Osteoblast (primary cell): ENCODE measurements around the gene BCAP31. TPM values are rescaled to one million over a fixed set of nuclear protein-coding genes. Genes with fewer than 3 reads are reported as not detected.

Experiments used
- DNase-seq: peaks from one replicate; pipeline ENCODE4 v3.0.0; 2011; ENCODE audit warnings: low spot score, mixed read lengths; ENCODE audit not compliant: insufficient read length; ENCODE audit errors: missing footprints
- H2AFZ ChIP-seq: 2 replicates; pipeline ENCODE4 v1.6.0; 2011; ENCODE audit warnings: mild to moderate bottlenecking, low read length
- H3K27ac ChIP-seq: 2 replicates; pipeline ENCODE4 v1.5.1; 2011; ENCODE audit warnings: mild to moderate bottlenecking, low read depth, low read length, moderate library complexity
- H3K27me3 ChIP-seq: 2 replicates; pipeline ENCODE4 v1.6.0; 2012; ENCODE audit warnings: mild to moderate bottlenecking, control low read depth, inconsistent platforms, low read length, moderate library complexity; ENCODE audit not compliant: insufficient read depth
- H3K36me3 ChIP-seq: 2 replicates; pipeline ENCODE4 v1.5.1; 2011; ENCODE audit warnings: mild to moderate bottlenecking, low read length, control low read depth, moderate library complexity; ENCODE audit not compliant: insufficient read depth
- H3K4me1 ChIP-seq: 2 replicates; pipeline ENCODE4 v1.5.1; 2011; ENCODE audit warnings: mild to moderate bottlenecking, low read length, control low read depth, moderate library complexity; ENCODE audit not compliant: insufficient read depth
- H3K4me2 ChIP-seq: 2 replicates; pipeline ENCODE4 v1.6.0; 2011; ENCODE audit warnings: mild to moderate bottlenecking, low read length; ENCODE audit not compliant: insufficient read depth
- H3K4me3 ChIP-seq: fragments of 200-600 bp; sonication (generic); 3 replicates; pipeline ENCODE4 v1.5.1; 2012; ENCODE audit warnings: mild to moderate bottlenecking, low read length, inconsistent platforms; ENCODE audit not compliant: insufficient read depth
- H3K79me2 ChIP-seq: 2 replicates; pipeline ENCODE4 v1.6.0; 2012; ENCODE audit warnings: mild to moderate bottlenecking, low read length, control low read depth, inconsistent platforms; ENCODE audit not compliant: insufficient read depth
- H3K9me3 ChIP-seq: 2 replicates; pipeline ENCODE4 v1.5.1; 2011; ENCODE audit warnings: low read depth, low read length, control low read depth
- H4K20me1 ChIP-seq: 2 replicates; pipeline ENCODE4 v1.6.0; 2012; ENCODE audit warnings: mild to moderate bottlenecking, low read length, control low read depth; ENCODE audit not compliant: insufficient read depth
- CTCF ChIP-seq: IDR thresholded peaks from 2 replicates; pipeline ENCODE4 v1.5.1; 2011; ENCODE audit warnings: mild to moderate bottlenecking, low read depth, low read length, moderate library complexity; ENCODE audit errors: extremely low read depth
- total RNA-seq: library from RNA; depleted of rRNA; stranded (reverse); fragments of >200 nt; gene quantifications from 2 replicates; pipeline ENCODE4 v1.2.3, GENCODE V29; 2012

BCAP31 gene
- total RNA-seq, 1 donor, result 118 TPM

DNA sequence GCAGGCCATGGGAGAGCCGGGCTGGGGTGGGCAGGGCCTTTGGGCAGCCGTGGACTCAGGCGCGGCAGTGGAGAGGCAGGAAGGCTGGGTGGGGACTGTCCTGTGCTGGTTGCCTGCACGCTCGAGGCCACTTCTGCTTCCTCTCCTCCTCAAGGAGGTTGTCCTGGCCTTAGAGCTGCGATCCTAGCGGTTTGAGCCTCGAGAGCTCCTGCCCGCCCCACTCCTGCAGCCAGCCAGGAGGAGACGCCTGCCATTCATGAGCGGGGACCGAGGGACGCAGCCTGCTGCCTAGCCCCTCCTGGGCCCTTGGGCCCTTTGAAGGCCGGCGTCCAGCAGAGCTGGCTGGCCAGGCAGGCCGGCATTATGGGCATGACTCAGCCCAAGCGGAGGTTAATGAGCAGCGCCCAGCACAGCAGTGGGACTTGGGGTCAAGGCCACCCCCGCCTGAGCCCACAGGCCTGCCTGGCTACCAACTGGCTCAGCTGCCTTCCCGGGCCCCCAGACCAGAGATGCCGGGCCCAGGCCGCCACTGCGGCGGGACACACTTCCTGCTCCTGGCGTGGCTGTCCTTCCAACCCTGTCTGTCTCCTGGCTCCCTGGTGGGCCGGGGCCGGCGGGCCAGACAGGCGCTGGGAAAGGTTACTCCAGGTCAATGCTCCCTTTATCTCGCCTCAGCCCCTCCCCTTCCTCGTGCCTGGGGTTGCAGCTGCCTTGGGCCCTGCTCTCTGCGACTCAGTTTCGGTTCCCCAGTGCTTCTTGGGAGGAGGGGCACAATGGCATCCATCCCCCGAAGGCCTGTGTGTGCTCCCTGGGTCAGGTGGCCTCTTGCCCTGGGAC lies 2.3 kb upstream of the BCAP31 start:
- H3K79me2 ChIP-seq, result peaks cover 29% of the 10 kb centered on the region
- H3K27me3 ChIP-seq, result no peaks in the 10 kb centered on the region
- no peaks in the 10 kb centered on the region for H3K36me3 ChIP-seq
- no peak for TF ChIP-seq CTCF
- no peak overlapping the region for H2AFZ ChIP-seq
- H3K27ac ChIP-seq, result peak overlapping the region; percentile 41
- H4K20me1 ChIP-seq, result peaks cover 6% of the 10 kb centered on the region
- peak overlapping the region; percentile 64 for H3K4me2 ChIP-seq
- peaks cover 27% of the 10 kb centered on the region for H3K4me1 ChIP-seq
- peak; percentile 95 for DNase-seq
- H3K9me3 ChIP-seq, result no peaks in the 10 kb centered on the region
- peak overlapping the region; percentile 51 for H3K4me3 ChIP-seq

GRCh38 chrX:153725832-153726285 lies 1.7 kb upstream of the BCAP31 start:
- DNase-seq, result no peak
- H3K27ac ChIP-seq, result no peak overlapping the region
- H3K27me3 ChIP-seq, result no peaks in the 10 kb centered on the region
- H3K4me3 ChIP-seq, result peak overlapping the region; percentile 51
- H3K79me2 ChIP-seq, result peaks cover 31% of the 10 kb centered on the region
- no peak for TF ChIP-seq CTCF
- no peaks in the 10 kb centered on the region for H3K9me3 ChIP-seq
- peak overlapping the region; percentile 19 for H3K4me2 ChIP-seq
- peaks cover 6% of the 10 kb centered on the region for H4K20me1 ChIP-seq
- H3K36me3 ChIP-seq, result peaks cover under 1% of the 10 kb centered on the region
- peaks cover 27% of the 10 kb centered on the region for H3K4me1 ChIP-seq
- H2AFZ ChIP-seq, result no peak overlapping the region

DNA sequence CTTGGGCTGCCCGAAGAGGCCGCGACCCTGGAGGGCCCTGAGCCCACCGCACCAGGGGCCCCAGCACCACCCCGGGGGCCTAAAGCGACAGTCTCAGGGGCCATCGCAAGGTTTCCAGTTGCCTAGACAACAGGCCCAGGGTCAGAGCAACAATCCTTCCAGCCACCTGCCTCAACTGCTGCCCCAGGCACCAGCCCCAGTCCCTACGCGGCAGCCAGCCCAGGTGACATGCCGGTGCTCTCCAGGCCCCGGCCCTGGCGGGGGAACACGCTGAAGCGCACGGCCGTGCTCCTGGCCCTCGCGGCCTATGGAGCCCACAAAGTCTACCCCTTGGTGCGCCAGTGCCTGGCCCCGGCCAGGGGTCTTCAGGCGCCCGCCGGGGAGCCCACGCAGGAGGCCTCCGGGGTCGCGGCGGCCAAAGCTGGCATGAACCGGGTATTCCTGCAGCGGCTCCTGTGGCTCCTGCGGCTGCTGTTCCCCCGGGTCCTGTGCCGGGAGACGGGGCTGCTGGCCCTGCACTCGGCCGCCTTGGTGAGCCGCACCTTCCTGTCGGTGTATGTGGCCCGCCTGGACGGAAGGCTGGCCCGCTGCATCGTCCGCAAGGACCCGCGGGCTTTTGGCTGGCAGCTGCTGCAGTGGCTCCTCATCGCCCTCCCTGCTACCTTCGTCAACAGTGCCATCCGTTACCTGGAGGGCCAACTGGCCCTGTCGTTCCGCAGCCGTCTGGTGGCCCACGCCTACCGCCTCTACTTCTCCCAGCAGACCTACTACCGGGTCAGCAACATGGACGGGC lies 1.0 kb upstream of the BCAP31 start:
- peaks cover 27% of the 10 kb centered on the region for H3K4me1 ChIP-seq
- peak overlapping the region; percentile 75 for H3K4me3 ChIP-seq
- H3K79me2 ChIP-seq, result peaks cover 36% of the 10 kb centered on the region
- DNase-seq, result peak; percentile 56
- no peak overlapping the region for H2AFZ ChIP-seq
- H3K9me3 ChIP-seq, result no peaks in the 10 kb centered on the region
- no peaks in the 10 kb centered on the region for H3K27me3 ChIP-seq
- no peak for TF ChIP-seq CTCF
- H3K36me3 ChIP-seq, result peaks cover 6% of the 10 kb centered on the region
- peak overlapping the region; percentile 57 for H3K4me2 ChIP-seq
- peak overlapping the region; percentile 8 for H3K27ac ChIP-seq
- H4K20me1 ChIP-seq, result peaks cover 6% of the 10 kb centered on the region
